Colonic mucosa (tissue), 4 donors: Measurements from ENCODE around the gene ZFAND3. TPM values are rescaled to one million over a fixed set of nuclear protein-coding genes. Genes with fewer than 3 reads are reported as not detected.

Experiments used
- DNase-seq: peaks from one replicate; pipeline ENCODE4 v3.0.0-alpha.2; 2020
- H3K27ac ChIP-seq: fragments of 200-600 bp; one replicate; pipeline ENCODE4 v1.8.0; 2021
- H3K27me3 ChIP-seq: fragments of 200-600 bp; one replicate; pipeline ENCODE4 v1.8.0; 2021
- H3K36me3 ChIP-seq: fragments of 200-600 bp; one replicate; pipeline ENCODE4 v1.8.0; 2021
- H3K4me1 ChIP-seq: fragments of 200-600 bp; one replicate; pipeline ENCODE4 v1.8.0; 2021; ENCODE audit warnings: mild to moderate bottlenecking
- H3K4me3 ChIP-seq: fragments of 200-600 bp; one replicate; pipeline ENCODE4 v1.8.0; 2021
- H3K9ac ChIP-seq, 2 donors: one replicate each; pipeline ENCODE4 v1.7.0; 2013; ENCODE audit warnings: control low read depth in 2 of 2, low read depth in 2 of 2, low read length in 2 of 2
- H3K9me3 ChIP-seq: fragments of 200-600 bp; one replicate; pipeline ENCODE4 v1.8.0; 2021
- CTCF ChIP-seq: fragments of 200-600 bp; IDR thresholded peaks from one replicate; pipeline ENCODE4 v1.8.0; 2022; ENCODE audit warnings: antibody characterized with exemption, mild to moderate bottlenecking
- intact Hi-C: fragments of 100-400 bp; cut with DNase I; formaldehyde crosslinking; loops from one replicate; pipeline ENCODE4 v1.14.1; 2022
- total RNA-seq, 2 donors: library from RNA; stranded (reverse); fragmentation: NEBNext Ultra II Directional in 1 of 2; extraction: Animal tissue kit (Norgen Biotek cat#: 25700) in 1 of 2; gene quantifications; one replicate each; pipeline ENCODE4 v1.2.1, GENCODE V29; 2021
- donor health status: healthy.
- donor health status: DM: no; HTN: no; CAD: no.
- donor health status: DM: no; HTN: no; CAD: no.

ZFAND3 gene
- total RNA-seq, 2 donors from 2014 or later: 42.0 to 96.8 TPM

- H3K36me3 ChIP-seq: no peaks in the 10 kb centered on the region
- H3K9me3 ChIP-seq: no peaks in the 10 kb centered on the region
- H3K4me3 ChIP-seq: no peak overlapping the region
- H3K27ac ChIP-seq: no peak overlapping the region
- no peak for TF ChIP-seq CTCF
- intact Hi-C loops: no loop called here
- no peaks in the 10 kb centered on the region for H3K27me3 ChIP-seq
- no peak overlapping the region for H3K9ac ChIP-seq
- DNase-seq: no peak
- H3K4me1 ChIP-seq: no peaks in the 10 kb centered on the region
Observed at GRCh38 chr6:38067263-38067980, 247.9 kb downstream of the ZFAND3 start.

GRCh38 chr6:38068854-38069590 is 249.5 kb downstream of the ZFAND3 start:
- intact Hi-C loops: no loop called here

DNA sequence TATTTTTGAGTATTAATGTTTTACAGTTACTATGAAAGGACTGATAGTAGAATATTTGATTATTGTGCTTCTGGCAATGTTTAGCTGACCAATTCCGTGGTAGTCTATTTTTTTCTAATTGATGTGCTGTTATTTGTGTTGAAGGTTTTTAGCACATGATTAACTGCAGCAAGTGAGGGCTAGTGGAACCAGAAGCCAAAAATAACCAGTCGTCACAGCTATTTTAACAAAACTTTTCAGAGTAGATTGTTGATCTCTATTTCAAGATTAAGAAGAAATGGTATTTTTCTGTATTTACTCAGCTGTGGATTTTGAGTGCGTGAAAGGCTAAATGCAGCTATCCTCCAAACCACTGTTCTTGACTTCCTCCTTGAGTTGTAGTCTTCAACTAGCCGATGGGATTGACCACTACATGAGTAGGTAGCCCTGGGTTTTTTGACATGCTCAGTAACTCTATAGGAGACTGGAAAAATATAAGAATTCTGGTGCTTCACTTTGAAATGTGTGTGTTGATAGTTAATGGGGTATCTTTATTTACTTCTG is 258.0 kb downstream of the ZFAND3 start:
- TF ChIP-seq CTCF: no peak
- H3K4me1 ChIP-seq: peaks cover 6% of the 10 kb centered on the region
- intact Hi-C loops: no loop called here
- H3K27ac ChIP-seq: no peak overlapping the region
- no peaks in the 10 kb centered on the region for H3K36me3 ChIP-seq
- no peak overlapping the region for H3K4me3 ChIP-seq
- H3K9me3 ChIP-seq: no peaks in the 10 kb centered on the region
- H3K27me3 ChIP-seq: no peaks in the 10 kb centered on the region
- no peak for DNase-seq
- no peak overlapping the region for H3K9ac ChIP-seq

More at GRCh38 chr6:38068854-38069590, 249.5 kb downstream of the ZFAND3 start:
- Histone ChIP-seq H3K27ac (no peak overlapping the region), H3K9ac (no peak overlapping the region), H3K27me3 (no peaks in the 10 kb centered on the region), H3K4me1 (no peaks in the 10 kb centered on the region), H3K9me3 (no peaks in the 10 kb centered on the region), H3K36me3 (no peaks in the 10 kb centered on the region), H3K4me3 (no peak overlapping the region)
- no peak for DNase-seq
- TF ChIP-seq CTCF: no peak

- peaks cover 6% of the 10 kb centered on the region for H3K4me1 ChIP-seq
- H3K4me3 ChIP-seq: no peak overlapping the region
- no peaks in the 10 kb centered on the region for H3K36me3 ChIP-seq
- TF ChIP-seq CTCF: no peak
- no peaks in the 10 kb centered on the region for H3K9me3 ChIP-seq
- DNase-seq: no peak
- no peak overlapping the region for H3K27ac ChIP-seq
- intact Hi-C loops: no loop called here
- H3K27me3 ChIP-seq: no peaks in the 10 kb centered on the region
- no peak overlapping the region for H3K9ac ChIP-seq
Observed at GRCh38 chr6:38078671-38079070, 259.1 kb downstream of the ZFAND3 start.

GRCh38 chr6:38079107-38079506 is 259.6 kb downstream of the ZFAND3 start:
- Histone ChIP-seq H3K4me1 (peaks cover 6% of the 10 kb centered on the region), H3K27ac (no peak overlapping the region)

More at GRCh38 chr6:38079107-38079506, 259.6 kb downstream of the ZFAND3 start:
- no peak overlapping the region for H3K4me3 ChIP-seq
- TF ChIP-seq CTCF: no peak
- H3K36me3 ChIP-seq: no peaks in the 10 kb centered on the region
- no peaks in the 10 kb centered on the region for H3K9me3 ChIP-seq
- intact Hi-C loops: no loop called here
- H3K27me3 ChIP-seq: no peaks in the 10 kb centered on the region
- H3K9ac ChIP-seq: no peak overlapping the region
- no peak for DNase-seq
